MM.1S (cell line): ENCODE results near the gene LDLRAD4.

ENCODE experiments used
- DNase-seq: peaks from one replicate; pipeline ENCODE4 v3.0.0-alpha.2; 2015
- H2AFZ ChIP-seq: fragments of 300-600 bp; sonication (generic); 2 replicates; pipeline ENCODE4 v1.6.0; 2016; ENCODE audit warnings: antibody characterized with exemption, low read length
- H3F3A ChIP-seq: fragments of 300-600 bp; sonication (generic); 2 replicates; pipeline ENCODE4 v1.6.1; 2016; ENCODE audit warnings: mild to moderate bottlenecking, antibody characterized with exemption, low read length, moderate library complexity, mixed read lengths; ENCODE audit not compliant: insufficient read depth
- H3K27ac ChIP-seq: fragments of 300-600 bp; sonication (generic); 2 replicates; pipeline ENCODE4 v1.5.1; 2016; ENCODE audit warnings: mild to moderate bottlenecking, low read length
- H3K27me3 ChIP-seq: fragments of 300-600 bp; sonication (generic); replicated peaks from 2 replicates; pipeline ENCODE4 v1.6.0; 2016; ENCODE audit warnings: low read length; ENCODE audit not compliant: insufficient read depth
- H3K36me3 ChIP-seq: fragments of 300-600 bp; sonication (generic); replicated peaks from 2 replicates; pipeline ENCODE4 v1.6.1; 2016; ENCODE audit warnings: mild to moderate bottlenecking, low read length, mixed read lengths; ENCODE audit not compliant: insufficient read depth
- H3K4me1 ChIP-seq: fragments of 300-600 bp; sonication (generic); 2 replicates; pipeline ENCODE4 v1.6.1; 2016; ENCODE audit warnings: low read length, mixed read lengths
- H3K4me2 ChIP-seq: fragments of 300-600 bp; sonication (generic); 2 replicates; pipeline ENCODE4 v1.6.0; 2016; ENCODE audit warnings: low read depth, low read length
- H3K4me3 ChIP-seq: fragments of 300-600 bp; sonication (generic); 2 replicates; pipeline ENCODE4 v1.5.1; 2016; ENCODE audit warnings: low read length, mixed read lengths
- H3K79me2 ChIP-seq: fragments of 300-600 bp; sonication (generic); 2 replicates; pipeline ENCODE4 v1.6.1; 2016; ENCODE audit warnings: mixed run types, low read length, mixed read lengths
- H3K9ac ChIP-seq: fragments of 300-600 bp; sonication (generic); 2 replicates; pipeline ENCODE4 v1.6.1; 2016; ENCODE audit warnings: low read length, mixed read lengths
- H3K9me2 ChIP-seq: fragments of 300-600 bp; sonication (generic); replicated peaks from 2 replicates; pipeline ENCODE4 v1.6.1; 2016; ENCODE audit warnings: mild to moderate bottlenecking, low read length, mixed read lengths; ENCODE audit not compliant: insufficient read depth
- H3K9me3 ChIP-seq: fragments of 300-600 bp; sonication (generic); replicated peaks from 2 replicates; pipeline ENCODE4 v1.6.1; 2016; ENCODE audit warnings: mild to moderate bottlenecking, low read length, mixed read lengths; ENCODE audit not compliant: insufficient read depth
- H4K20me1 ChIP-seq: fragments of 300-600 bp; sonication (generic); 2 replicates; pipeline ENCODE4 v1.6.1; 2016; ENCODE audit warnings: mild to moderate bottlenecking, low read length, moderate library complexity, mixed read lengths; ENCODE audit not compliant: insufficient read depth
- CTCF ChIP-seq: fragments of 300-600 bp; sonication (generic); IDR thresholded peaks from 2 replicates; pipeline ENCODE4 v1.5.1; 2016; ENCODE audit warnings: antibody characterized with exemption, low read length, mixed read lengths
- EZH2 ChIP-seq: fragments of 300-600 bp; sonication (generic); optimal IDR thresholded peaks from 2 replicates; pipeline ENCODE3; 2017; ENCODE audit warnings: low read depth, mild to moderate bottlenecking, antibody characterized with exemption, low read length, mixed read lengths
- EZH2phosphoT487 ChIP-seq: fragments of 300-600 bp; sonication (generic); IDR thresholded peaks from 2 replicates; pipeline ENCODE4 v1.6.1; 2018; ENCODE audit warnings: antibody characterized with exemption, low read length

Gene LDLRAD4

DNA sequence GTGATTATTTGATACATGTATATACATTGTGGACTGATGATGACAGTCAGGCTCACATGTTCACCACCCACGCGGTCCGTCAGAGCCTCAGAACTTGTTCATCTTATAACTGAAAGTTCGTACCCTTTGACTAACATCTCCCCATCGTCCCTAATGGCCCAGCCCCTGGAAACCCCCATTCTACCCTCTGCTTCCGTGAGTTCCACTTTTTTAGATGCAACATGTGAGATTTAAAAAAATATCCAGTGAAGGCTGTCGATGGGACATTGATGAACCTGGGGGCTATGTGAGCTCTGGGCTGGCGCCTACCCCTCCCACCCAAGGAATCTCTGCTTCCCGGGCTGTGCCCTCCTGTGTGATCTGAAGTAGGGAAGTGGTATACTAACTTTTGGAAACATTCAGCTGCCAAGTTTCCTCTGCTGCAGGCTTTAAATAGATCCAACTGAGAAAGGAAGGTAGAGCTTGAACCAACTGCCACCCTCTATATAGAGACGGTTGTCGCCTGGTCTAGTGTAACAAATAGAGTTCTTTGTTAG, 344.0 kb downstream of the LDLRAD4 start:
- no peaks in the 10 kb centered on the region for H4K20me1 ChIP-seq
- no peak overlapping the region for H3K4me2 ChIP-seq
- no peaks in the 10 kb centered on the region for H3K9me3 ChIP-seq
- H3K27ac ChIP-seq: no peak overlapping the region
- H3K79me2 ChIP-seq: no peaks in the 10 kb centered on the region
- no peak overlapping the region for H3K9ac ChIP-seq
- no peak overlapping the region for H2AFZ ChIP-seq
- H3F3A ChIP-seq: no peaks in the 10 kb centered on the region
- no peaks in the 10 kb centered on the region for H3K36me3 ChIP-seq
- H3K4me1 ChIP-seq: peaks cover 8% of the 10 kb centered on the region
- no peaks in the 10 kb centered on the region for H3K9me2 ChIP-seq
- peaks cover 4% of the 10 kb centered on the region; the same call in 1 of the 2 replicates for H3K27me3 ChIP-seq
- TF ChIP-seq EZH2phosphoT487: no peak
- TF ChIP-seq EZH2: no peak
- no peak for TF ChIP-seq CTCF
- DNase-seq: no peak
- no peak overlapping the region for H3K4me3 ChIP-seq

- Histone ChIP-seq H3K9ac (no peak overlapping the region), H3K27ac (no peak overlapping the region), H2AFZ (no peak overlapping the region), H3K27me3 (peaks cover 4% of the 10 kb centered on the region; the same call in 1 of the 2 replicates), H3K9me2 (no peaks in the 10 kb centered on the region), H3K36me3 (no peaks in the 10 kb centered on the region), H3K79me2 (no peaks in the 10 kb centered on the region), H3K4me3 (no peak overlapping the region), H3K4me1 (peaks cover 12% of the 10 kb centered on the region), H4K20me1 (no peaks in the 10 kb centered on the region), H3K9me3 (no peaks in the 10 kb centered on the region), H3K4me2 (no peak overlapping the region), H3F3A (no peaks in the 10 kb centered on the region)
- TF ChIP-seq EZH2phosphoT487: no peak
- TF ChIP-seq CTCF: no peak
- TF ChIP-seq EZH2: no peak
- no peak for DNase-seq
Measured at GRCh38 chr18:13563390-13563805, 344.8 kb downstream of the LDLRAD4 start.

DNA sequence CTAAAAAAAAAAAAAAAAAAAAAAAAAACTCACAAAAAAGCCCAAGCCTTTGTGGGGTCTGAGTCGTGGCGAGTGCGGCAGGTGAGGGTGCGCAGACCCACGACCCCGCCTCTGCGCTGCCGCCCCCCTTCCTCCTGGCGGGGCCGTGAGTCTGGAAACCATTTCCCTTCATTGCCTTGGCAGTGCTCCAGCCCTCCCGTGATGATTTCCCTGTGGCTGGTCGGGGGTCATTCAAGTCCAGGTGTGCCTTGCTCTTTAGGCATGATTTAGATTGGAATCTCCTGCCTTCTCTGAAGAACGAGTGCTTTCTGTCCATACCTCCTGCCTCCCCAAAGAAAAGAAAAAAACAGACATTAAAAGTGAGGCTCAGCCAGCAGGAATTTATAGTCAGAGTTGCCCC, 346.0 kb downstream of the LDLRAD4 start:
- Histone ChIP-seq H3K9me3 (no peaks in the 10 kb centered on the region), H3K27me3 (peaks cover 4% of the 10 kb centered on the region; the same call in 1 of the 2 replicates), H3K79me2 (no peaks in the 10 kb centered on the region), H3K4me2 (no peak overlapping the region), H3K9me2 (no peaks in the 10 kb centered on the region), H3K4me1 (peaks cover 12% of the 10 kb centered on the region), H3K36me3 (no peaks in the 10 kb centered on the region), H3K9ac (no peak overlapping the region), H4K20me1 (no peaks in the 10 kb centered on the region), H3K4me3 (no peak overlapping the region), H2AFZ (no peak overlapping the region), H3F3A (no peaks in the 10 kb centered on the region), H3K27ac (no peak overlapping the region)
- TF ChIP-seq EZH2: no peak
- DNase-seq: no peak

GRCh38 chr18:13565228-13565627, 346.7 kb downstream of the LDLRAD4 start:
- TF ChIP-seq EZH2 (no peak), CTCF (no peak), EZH2phosphoT487 (no peak)
- Histone ChIP-seq H4K20me1 (no peaks in the 10 kb centered on the region), H3K27me3 (peaks cover 4% of the 10 kb centered on the region; the same call in 1 of the 2 replicates), H3K9me3 (no peaks in the 10 kb centered on the region), H3K4me2 (no peak overlapping the region), H3K36me3 (no peaks in the 10 kb centered on the region), H3K27ac (no peak overlapping the region), H3K4me3 (no peak overlapping the region), H3K9ac (no peak overlapping the region), H3K79me2 (no peaks in the 10 kb centered on the region), H3F3A (no peaks in the 10 kb centered on the region), H2AFZ (no peak overlapping the region), H3K9me2 (no peaks in the 10 kb centered on the region), H3K4me1 (peaks cover 12% of the 10 kb centered on the region)
- DNase-seq: no peak
